HG02798 (cell line): Measurements from ENCODE around the gene CRMP1.

Experiments used
- ATAC-seq: cut with Tn5 transposase; IDR thresholded peaks from one replicate; pipeline ENCODE4 v1.9.1; 2021; ENCODE audit warnings: mild to moderate bottlenecking; ENCODE audit not compliant: unreplicated experiment, poor library complexity

The CRMP1 gene

GRCh38 chr4:5804656-5805055, 88.2 kb downstream of the CRMP1 start:
- ATAC-seq = no peak

- ATAC-seq = no peak
These were observed 90.3 kb downstream of the CRMP1 start for GRCh38 chr4:5802565-5802964.

- ATAC-seq = no peak
These were observed 91.2 kb downstream of the CRMP1 start for GRCh38 chr4:5801696-5802095.

- ATAC-seq = no peak
These were observed 92.4 kb downstream of the CRMP1 start for GRCh38 chr4:5800496-5800895.

GRCh38 chr4:5799406-5799805, 93.5 kb downstream of the CRMP1 start:
- no peak for ATAC-seq

GRCh38 chr4:5798946-5799345, 93.9 kb downstream of the CRMP1 start:
- no peak for ATAC-seq

- no peak for ATAC-seq
These were observed 94.4 kb downstream of the CRMP1 start for GRCh38 chr4:5798462-5798861.

- no peak for ATAC-seq
These were observed 95.0 kb downstream of the CRMP1 start for GRCh38 chr4:5797866-5798265.

GRCh38 chr4:5796976-5797375, 95.9 kb downstream of the CRMP1 start:
- ATAC-seq = no peak

GRCh38 chr4:5795580-5795979, 97.3 kb downstream of the CRMP1 start:
- no peak for ATAC-seq

GRCh38 chr4:5793514-5793913, 99.4 kb downstream of the CRMP1 start:
- no peak for ATAC-seq

GRCh38 chr4:5791654-5792053, 101.2 kb downstream of the CRMP1 start:
- ATAC-seq = no peak

- no peak for ATAC-seq
These were observed 102.4 kb downstream of the CRMP1 start for GRCh38 chr4:5790546-5790857.

- no peak for ATAC-seq
These were observed 103.7 kb downstream of the CRMP1 start for GRCh38 chr4:5789141-5789540.

- no peak for ATAC-seq
These were observed 104.7 kb downstream of the CRMP1 start for GRCh38 chr4:5788144-5788543.

- ATAC-seq = no peak
These were observed 105.6 kb downstream of the CRMP1 start for GRCh38 chr4:5787311-5787710.

- no peak for ATAC-seq
These were observed 106.8 kb downstream of the CRMP1 start for GRCh38 chr4:5785806-5786680.

- no peak for ATAC-seq
These were observed 107.8 kb downstream of the CRMP1 start for GRCh38 chr4:5784960-5785611.

- ATAC-seq = no peak
These were observed 108.9 kb downstream of the CRMP1 start for GRCh38 chr4:5784021-5784420.

GRCh38 chr4:5783486-5783885, 109.4 kb downstream of the CRMP1 start:
- ATAC-seq = no peak

- ATAC-seq = no peak
These were observed 109.9 kb downstream of the CRMP1 start for GRCh38 chr4:5782829-5783476.
